MCF 10A (cell line): Measurements from ENCODE around the gene NKRF. TPM values are rescaled to one million over a fixed set of nuclear protein-coding genes. Genes with fewer than 3 reads are reported as not detected.
A peak's percentile ranks its signal among the peaks of the same experiment; 100 is the strongest.

Source experiments
- BruUV-seq: library from RNA; stranded (reverse); fragments of 400-500 nt; replicated peaks from 2 replicates; lab custom pipeline; 2021; lab: Mats Ljungman, UMichigan
- CTCF ChIA-PET: fragments of 300-600 bp; sonication (Branson Sonifier 250); formaldehyde crosslinking; extraction: SDS; loops from one replicate; lab custom pipeline; 2021; ENCODE audit warnings: antibody characterized with exemption, inconsistent platforms; lab: Yijun Ruan, JAX
- POLR2A ChIA-PET: fragments of 300-600, 350-650 bp; sonication (Branson Sonifier 250); formaldehyde crosslinking; extraction: SDS; loops from one replicate; lab custom pipeline; 2020; ENCODE audit warnings: antibody characterized with exemption, inconsistent platforms; lab: Yijun Ruan, JAX
- DNase-seq: peaks from one replicate; pipeline ENCODE4 v3.0.0-alpha.2; 2018; ENCODE audit not compliant: unreplicated experiment
- H3K27ac Mint-ChIP-seq: one replicate; pipeline ENCODE4 v1.8.0; 2022; ENCODE audit warnings: mild to moderate bottlenecking, low read depth, mixed read lengths; ENCODE audit not compliant: unreplicated experiment
- H3K27me3 Mint-ChIP-seq: one replicate; pipeline ENCODE4 v1.8.0; 2022; ENCODE audit warnings: mixed read lengths; ENCODE audit not compliant: insufficient read depth, unreplicated experiment
- H3K36me3 Mint-ChIP-seq: one replicate; pipeline ENCODE4 v1.8.0; 2022; ENCODE audit warnings: mild to moderate bottlenecking, moderate library complexity, mixed read lengths; ENCODE audit not compliant: insufficient read depth, unreplicated experiment
- H3K4me1 Mint-ChIP-seq: one replicate; pipeline ENCODE4 v1.8.0; 2022; ENCODE audit warnings: mixed read lengths; ENCODE audit not compliant: insufficient read depth, unreplicated experiment
- H3K4me3 Mint-ChIP-seq: one replicate; pipeline ENCODE4 v1.8.0; 2022; ENCODE audit warnings: mild to moderate bottlenecking, moderate library complexity, mixed read lengths; ENCODE audit not compliant: unreplicated experiment
- H3K9me3 Mint-ChIP-seq: one replicate; pipeline ENCODE4 v1.8.0; 2022; ENCODE audit warnings: mixed read lengths; ENCODE audit not compliant: unreplicated experiment
- intact Hi-C: fragments of 100-400 bp; cut with micrococcal nuclease; formaldehyde crosslinking; loops from 2 replicates; pipeline ENCODE4 v1.14.1; 2022
- total RNA-seq: library from RNA; stranded (reverse); gene quantifications from 2 replicates; pipeline ENCODE4 v1.2.3, GENCODE V29; 2022
- TF ChIP-seq, protein P1 (sequence below): fragments of 200-600 bp; IDR thresholded peaks from one replicate; pipeline ENCODE4 v1.8.0; 2022; ENCODE audit warnings: antibody characterized with exemption, mild to moderate bottlenecking; ENCODE audit not compliant: unreplicated experiment

The NKRF gene
- total RNA-seq, 1 experiment from 2014 or later, result 16.1 TPM

DNA sequence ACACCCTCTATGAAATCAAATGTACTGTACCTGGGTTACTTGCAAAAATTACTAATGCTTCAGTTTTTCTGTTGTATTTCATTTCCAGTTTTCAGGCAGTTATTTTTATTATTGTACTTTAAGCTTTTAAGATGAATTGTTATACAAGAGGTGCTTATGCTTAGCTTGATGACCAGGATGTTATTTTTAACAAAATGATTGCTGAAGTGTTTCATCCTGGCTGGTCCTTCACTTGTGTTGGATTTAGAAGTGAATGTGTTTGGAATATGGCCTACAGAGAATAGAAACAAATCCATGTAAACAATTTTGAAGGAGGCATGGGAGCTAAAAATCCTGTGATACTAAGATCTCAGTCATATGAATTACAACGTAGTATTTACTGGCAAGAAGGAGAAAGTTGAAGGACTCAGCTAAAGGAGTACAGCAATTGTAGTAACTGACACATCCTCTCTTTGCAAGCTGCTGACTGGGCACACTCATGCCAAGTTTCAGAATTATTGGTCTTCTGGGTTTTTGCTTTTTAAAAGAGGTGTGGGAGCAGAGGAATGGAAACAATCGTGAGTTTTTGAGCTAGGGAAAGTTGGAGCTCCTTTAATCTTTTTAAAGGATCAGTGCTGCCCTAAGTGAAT lies 22.7 kb downstream of the NKRF start:
- TF ChIP-seq, protein P1, sequence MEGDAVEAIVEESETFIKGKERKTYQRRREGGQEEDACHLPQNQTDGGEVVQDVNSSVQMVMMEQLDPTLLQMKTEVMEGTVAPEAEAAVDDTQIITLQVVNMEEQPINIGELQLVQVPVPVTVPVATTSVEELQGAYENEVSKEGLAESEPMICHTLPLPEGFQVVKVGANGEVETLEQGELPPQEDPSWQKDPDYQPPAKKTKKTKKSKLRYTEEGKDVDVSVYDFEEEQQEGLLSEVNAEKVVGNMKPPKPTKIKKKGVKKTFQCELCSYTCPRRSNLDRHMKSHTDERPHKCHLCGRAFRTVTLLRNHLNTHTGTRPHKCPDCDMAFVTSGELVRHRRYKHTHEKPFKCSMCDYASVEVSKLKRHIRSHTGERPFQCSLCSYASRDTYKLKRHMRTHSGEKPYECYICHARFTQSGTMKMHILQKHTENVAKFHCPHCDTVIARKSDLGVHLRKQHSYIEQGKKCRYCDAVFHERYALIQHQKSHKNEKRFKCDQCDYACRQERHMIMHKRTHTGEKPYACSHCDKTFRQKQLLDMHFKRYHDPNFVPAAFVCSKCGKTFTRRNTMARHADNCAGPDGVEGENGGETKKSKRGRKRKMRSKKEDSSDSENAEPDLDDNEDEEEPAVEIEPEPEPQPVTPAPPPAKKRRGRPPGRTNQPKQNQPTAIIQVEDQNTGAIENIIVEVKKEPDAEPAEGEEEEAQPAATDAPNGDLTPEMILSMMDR, result no peak
- Mint-ChIP-seq H3K36me3 (no peaks in the 10 kb centered on the region), H3K27ac (no peak overlapping the region), H3K9me3 (no peaks in the 10 kb centered on the region), H3K27me3 (no peaks in the 10 kb centered on the region), H3K4me1 (no peaks in the 10 kb centered on the region), H3K4me3 (no peak overlapping the region)
- TSS peak; percentile 50 for BruUV-seq
- DNase-seq, result no peak
- intact Hi-C loops, result no loop called here
- ChIA-PET POLR2A (interaction anchor here (1.1 to 1.8 kb wide), 3 partner anchors 9 to 23 kb away, joined by 3 to 9 read pairs (median 3); partner anchors contain the start of genes NKRF and UBE2A), CTCF (interaction anchor here (0.5 to 2.6 kb wide), 6 partner anchors 9 to 554 kb away, joined by 3 to 11 read pairs (median 4); no protein-coding TSS in a partner anchor)

DNA sequence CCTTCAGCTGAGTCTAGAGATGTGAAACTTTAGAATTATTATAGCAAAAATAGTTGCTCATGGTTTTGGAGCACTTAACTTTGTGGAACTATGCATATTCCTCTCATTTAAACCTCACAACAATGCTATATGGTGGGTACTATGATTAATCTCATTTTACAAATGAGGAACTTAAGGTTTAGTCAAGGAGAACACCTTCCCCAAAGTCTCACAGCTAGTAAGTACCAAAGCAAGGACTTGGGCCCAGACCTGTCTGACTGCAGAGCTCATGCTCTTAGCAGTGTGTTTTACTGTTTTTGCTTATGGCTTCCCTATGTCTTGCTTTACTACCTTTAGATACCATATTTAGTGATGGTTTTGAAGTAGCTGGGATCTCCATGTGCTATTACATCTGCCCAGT lies 26.8 kb downstream of the NKRF start:
- Mint-ChIP-seq H3K4me1 (no peaks in the 10 kb centered on the region), H3K27me3 (no peaks in the 10 kb centered on the region), H3K36me3 (peaks cover 6% of the 10 kb centered on the region), H3K27ac (no peak overlapping the region), H3K9me3 (no peaks in the 10 kb centered on the region), H3K4me3 (no peak overlapping the region)
- TF ChIP-seq, protein P1, result no peak
- POLR2A ChIA-PET, result no interaction called here
- BruUV-seq, result no TSS peak
- intact Hi-C loops, result no loop called here
- DNase-seq, result no peak
- CTCF ChIA-PET, result interaction anchor here (0.9 to 1.1 kb wide), 3 partner anchors 63 to 313 kb away, joined by 3 to 5 read pairs (median 3); no protein-coding TSS in a partner anchor

DNA sequence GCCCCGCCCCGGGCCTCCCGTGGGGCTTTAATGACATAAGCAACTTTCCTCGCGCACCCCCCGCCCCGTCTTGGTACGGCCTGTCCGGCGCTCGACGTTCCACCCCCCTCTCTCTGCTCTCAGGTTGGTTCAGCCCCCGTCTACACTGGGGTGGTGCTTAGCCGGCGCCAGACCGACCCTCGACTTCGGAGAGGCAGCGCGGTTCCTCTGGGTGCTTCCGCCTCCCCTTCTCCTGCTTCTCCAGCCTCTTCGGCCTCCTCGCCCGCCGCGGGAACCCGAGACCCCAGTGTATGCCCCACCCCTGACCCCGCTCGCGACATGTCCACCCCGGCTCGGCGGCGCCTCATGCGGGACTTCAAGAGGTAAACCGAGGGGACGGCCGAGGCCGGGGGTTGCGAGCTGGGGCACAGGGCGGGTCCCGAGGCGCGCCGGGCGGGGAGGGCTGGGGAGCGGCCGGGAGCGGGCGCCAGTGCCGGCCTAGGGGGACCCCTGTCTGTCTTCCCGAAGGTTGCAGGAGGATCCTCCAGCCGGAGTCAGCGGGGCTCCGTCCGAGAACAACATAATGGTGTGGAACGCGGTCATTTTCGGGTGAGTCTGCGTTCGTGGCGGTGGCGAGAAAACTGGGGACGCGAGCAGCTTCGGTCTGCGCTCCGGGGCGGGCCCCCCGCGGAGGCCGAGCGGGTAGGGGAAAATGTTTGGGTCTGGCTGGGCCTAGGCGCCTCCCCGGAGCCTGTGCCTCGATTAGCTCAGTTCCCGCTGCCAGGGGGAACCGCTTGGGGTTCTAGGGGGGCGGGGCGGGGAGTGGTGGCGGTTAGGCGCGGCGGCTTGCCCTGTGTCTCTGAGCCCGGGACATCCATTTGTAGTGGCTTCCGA lies 31.6 kb downstream of the NKRF start, which contains the start of gene UBE2A:
Gene UBE2A (plus strand): TSS at position 170 of the 873 bp plus-strand sequence. CDS start 149 bp downstream, at position 319.
- peak within 1 kb of the TSS; percentile 76 for H3K4me3 Mint-ChIP-seq
- TF ChIP-seq, protein P1, result peak; percentile 38
- H3K36me3 Mint-ChIP-seq, result peaks cover 6% of the 10 kb centered on the region
- no peaks in the 10 kb centered on the region for H3K9me3 Mint-ChIP-seq
- POLR2A ChIA-PET, result interaction anchor here (0.5 to 2.7 kb wide), 19 partner anchors 9 to 676 kb away, joined by 3 to 48 read pairs (median 4); partner anchors contain the start of genes NKRF, RPL39, STEEP1 and ZBTB33
- intact Hi-C loops, result loop anchor here (1.0 kb wide), 1 partner anchor 58 kb away; no protein-coding TSS in a partner anchor
- H3K27me3 Mint-ChIP-seq, result no peaks in the 10 kb centered on the region
- peak within 1 kb of the TSS; percentile 93 for H3K27ac Mint-ChIP-seq
- CTCF ChIA-PET, result interaction anchor here (0.6 to 1.7 kb wide), 5 partner anchors 10 to 569 kb away, joined by 3 to 7 read pairs (median 4); no protein-coding TSS in a partner anchor
- DNase-seq, result peak; percentile 83
- peaks cover 6% of the 10 kb centered on the region for H3K4me1 Mint-ChIP-seq
- no TSS peak for BruUV-seq
